SK-N-SH (cell line): ENCODE results near the gene MMP28. TPM values are rescaled to one million over a fixed set of nuclear protein-coding genes. Genes with fewer than 3 reads are reported as not detected.
A peak's percentile ranks its signal among the peaks of the same experiment; 100 is the strongest.

Experiments
- CTCF ChIA-PET: fragments of 300-600, 350-600 bp; formaldehyde crosslinking; extraction: SDS; loops from one replicate; lab custom pipeline; 2021; lab: Yijun Ruan, JAX
- POLR2A ChIA-PET: fragments of 350-600 bp; sonication (Branson Sonifier 250); formaldehyde crosslinking; extraction: SDS; loops from one replicate; lab custom pipeline; 2020; ENCODE audit warnings: antibody characterized with exemption, inconsistent platforms; lab: Yijun Ruan, JAX
- DNase-seq: peaks from one replicate; pipeline ENCODE4 v3.0.0; 2012
- H2AFZ ChIP-seq: fragments of 200-600 bp; sonication (generic); 2 replicates; pipeline ENCODE4 v1.8.1; 2016; ENCODE audit warnings: antibody characterized with exemption, mild to moderate bottlenecking, low read depth
- H3F3A ChIP-seq: fragments of 200-600 bp; sonication (generic); replicated peaks from 2 replicates; pipeline ENCODE3; 2016; ENCODE audit warnings: antibody characterized with exemption, mild to moderate bottlenecking; ENCODE audit not compliant: insufficient read depth
- H3K27ac ChIP-seq, 2 experiments: fragments of 200-500 bp in 1 of 2; fragments of 200-600 bp in 1 of 2; sonication (Bioruptor generic) in 1 of 2; sonication (generic), shearing (Covaris generic) in 1 of 2; 2 replicates each; pipeline versions ENCODE4 v1.5.1 to v1.6.1; 2014 to 2016; ENCODE audit warnings: low read depth in 2 of 2, inconsistent platforms in 1 of 2, low read length in 1 of 2, mild to moderate bottlenecking in 1 of 2, mixed read lengths in 1 of 2
- H3K27me3 ChIP-seq: fragments of 200-600 bp; sonication (generic), shearing (Covaris generic); 2 replicates; pipeline ENCODE4 v1.6.1; 2016; ENCODE audit warnings: mixed run types; ENCODE audit not compliant: insufficient read depth
- H3K36me3 ChIP-seq, 2 experiments: fragments of 200-500 bp in 1 of 2; fragments of 200-600 bp in 1 of 2; sonication (Bioruptor generic) in 1 of 2; sonication (generic) in 1 of 2; replicated peaks in 1 of 2; 2 replicates each; pipeline versions ENCODE3 to v1.5.1; 2014 to 2016; ENCODE audit warnings: low read length in 1 of 2, mild to moderate bottlenecking in 1 of 2; ENCODE audit not compliant: insufficient read depth in 2 of 2, control insufficient read depth in 1 of 2
- H3K4me1 ChIP-seq, 2 experiments: fragments of 200-500 bp in 1 of 2; fragments of 200-600 bp in 1 of 2; sonication (Bioruptor generic) in 1 of 2; sonication (generic), shearing (Covaris generic) in 1 of 2; 2 replicates each; pipeline versions ENCODE4 v1.5.1 to v1.6.1; 2014 to 2016; ENCODE audit warnings: low read depth in 1 of 2, low read length in 1 of 2, mixed run types in 1 of 2; ENCODE audit not compliant: insufficient read depth in 2 of 2, control insufficient read depth in 1 of 2
- H3K4me2 ChIP-seq: fragments of 200-600 bp; sonication (generic), shearing (Covaris generic); 2 replicates; pipeline ENCODE4 v1.6.1; 2017; ENCODE audit warnings: mixed run types
- H3K4me3 ChIP-seq, 2 experiments: fragments of 200-500 bp in 1 of 2; fragments of 200-600 bp in 1 of 2; sonication (Bioruptor generic) in 1 of 2; sonication (generic), shearing (Covaris generic) in 1 of 2; 2 replicates each; pipeline versions ENCODE4 v1.5.1 to v1.8.1; 2014 to 2016; ENCODE audit warnings: low read depth in 2 of 2, inconsistent platforms in 1 of 2, low read length in 1 of 2, mild to moderate bottlenecking in 1 of 2, mixed read lengths in 1 of 2, moderate library complexity in 1 of 2
- H3K79me2 ChIP-seq: fragments of 200-600 bp; sonication (generic); 2 replicates; pipeline ENCODE4 v1.8.1; 2017; ENCODE audit warnings: mild to moderate bottlenecking; ENCODE audit not compliant: insufficient read depth
- H3K9ac ChIP-seq: fragments of 200-600 bp; sonication (generic); 2 replicates; pipeline ENCODE4 v1.6.1; 2017; ENCODE audit warnings: mixed run types
- H3K9me2 ChIP-seq: fragments of 200-600 bp; sonication (generic); 2 replicates; pipeline ENCODE4 v1.6.1; 2017; ENCODE audit warnings: mixed run types
- H3K9me3 ChIP-seq: fragments of 200-600 bp; sonication (generic); 2 replicates; pipeline ENCODE4 v1.6.1; 2017; ENCODE audit warnings: mixed run types, mild to moderate bottlenecking, moderate library complexity
- H4K20me1 ChIP-seq: fragments of 200-600 bp; sonication (generic); 2 replicates; pipeline ENCODE4 v1.6.1; 2017; ENCODE audit warnings: mild to moderate bottlenecking, mixed run types; ENCODE audit not compliant: insufficient read depth
- CHD2 ChIP-seq: fragments of 150-350 bp; IDR thresholded peaks from 2 replicates; pipeline ENCODE4 v1.6.1; 2018; ENCODE audit warnings: low read length; ENCODE audit not compliant: partially characterized antibody
- ELF1 ChIP-seq: IDR thresholded peaks from 2 replicates; pipeline ENCODE4 v1.4.0; 2012
- EP300 ChIP-seq, 2 experiments: IDR thresholded peaks; 2 replicates each; pipeline versions ENCODE4 v1.4.0 to v1.6.1; 2012; ENCODE audit warnings: borderline replicate concordance in 1 of 2, low read depth in 1 of 2, low read length in 1 of 2
- GATA2 ChIP-seq: sonication (generic); formaldehyde crosslinking; IDR thresholded peaks from 2 replicates; pipeline ENCODE4 v1.5.0; 2020; ENCODE audit warnings: mild to moderate bottlenecking, missing genetic modification reagents
- JUND ChIP-seq: IDR thresholded peaks from 2 replicates; pipeline ENCODE4 v1.4.0; 2012
- MXI1 ChIP-seq: IDR thresholded peaks from 2 replicates; pipeline ENCODE4 v1.6.1; 2012; ENCODE audit warnings: mild to moderate bottlenecking, low read depth, low read length, improper control_type of control experiment
- NFIC ChIP-seq: IDR thresholded peaks from 2 replicates; pipeline ENCODE4 v1.4.0; 2012; ENCODE audit warnings: borderline replicate concordance
- NRF1 ChIP-seq: IDR thresholded peaks from 2 replicates; pipeline ENCODE4 v1.6.1; 2012; ENCODE audit warnings: low read depth, mild to moderate bottlenecking, low read length
- PBX3 ChIP-seq: IDR thresholded peaks from 2 replicates; pipeline ENCODE4; 2012
- POLR2AphosphoS5 ChIP-seq: IDR thresholded peaks from 2 replicates; pipeline ENCODE4 v1.6.1; 2012; ENCODE audit warnings: low read depth, low read length
- RAD21 ChIP-seq: IDR thresholded peaks from 2 replicates; pipeline ENCODE4 v1.6.1; 2012; ENCODE audit warnings: mild to moderate bottlenecking, low read length
- RCOR1 ChIP-seq: fragments of 150-350 bp; IDR thresholded peaks from 2 replicates; pipeline ENCODE4 v1.6.1; 2017; ENCODE audit warnings: antibody characterized with exemption, low read length
- REST ChIP-seq: IDR thresholded peaks from 2 replicates; pipeline ENCODE4 v1.6.1; 2012; ENCODE audit warnings: mild to moderate bottlenecking, low read depth, low read length, moderate library complexity
- RXRA ChIP-seq: IDR thresholded peaks from 2 replicates; pipeline ENCODE4 v1.4.0; 2012; ENCODE audit warnings: low read depth, mild to moderate bottlenecking, borderline replicate concordance
- SMC3 ChIP-seq: IDR thresholded peaks from 2 replicates; pipeline ENCODE4 v1.6.1; 2012; ENCODE audit warnings: low read depth, low read length, improper control_type of control experiment
- YY1 ChIP-seq: IDR thresholded peaks from 2 replicates; pipeline ENCODE4 v1.4.0; 2012; ENCODE audit warnings: low read depth, mild to moderate bottlenecking
- WGBS: methylation state at CpG from one replicate; pipeline ENCODE4 v1.1.6; 2017; ENCODE audit warnings: low lambda C conversion rate; 5-methylcytosine and 5-hydroxymethylcytosine counted together
- polyA plus RNA-seq, 3 experiments: library from polyadenylated mRNA; depleted of rRNA; stranded (reverse); fragments of >200 nt; gene quantifications; 2 replicates each; pipeline ENCODE4 v1.2.3, GENCODE V29; 2012
- TF ChIP-seq, protein P1 (sequence below): IDR thresholded peaks from 2 replicates; pipeline ENCODE4 v1.4.0; 2012; ENCODE audit warnings: low read depth, borderline replicate concordance
- TF ChIP-seq, protein P2 (sequence below): fragments of 150-350 bp; IDR thresholded peaks from 2 replicates; pipeline ENCODE4 v1.6.1; 2017; ENCODE audit warnings: antibody characterized with exemption, low read length, low read depth, borderline replicate concordance

Gene MMP28
- polyA plus RNA-seq, 1 of the 3 experiments (the other 2 are of a cell fraction), result 0.33 TPM

DNA sequence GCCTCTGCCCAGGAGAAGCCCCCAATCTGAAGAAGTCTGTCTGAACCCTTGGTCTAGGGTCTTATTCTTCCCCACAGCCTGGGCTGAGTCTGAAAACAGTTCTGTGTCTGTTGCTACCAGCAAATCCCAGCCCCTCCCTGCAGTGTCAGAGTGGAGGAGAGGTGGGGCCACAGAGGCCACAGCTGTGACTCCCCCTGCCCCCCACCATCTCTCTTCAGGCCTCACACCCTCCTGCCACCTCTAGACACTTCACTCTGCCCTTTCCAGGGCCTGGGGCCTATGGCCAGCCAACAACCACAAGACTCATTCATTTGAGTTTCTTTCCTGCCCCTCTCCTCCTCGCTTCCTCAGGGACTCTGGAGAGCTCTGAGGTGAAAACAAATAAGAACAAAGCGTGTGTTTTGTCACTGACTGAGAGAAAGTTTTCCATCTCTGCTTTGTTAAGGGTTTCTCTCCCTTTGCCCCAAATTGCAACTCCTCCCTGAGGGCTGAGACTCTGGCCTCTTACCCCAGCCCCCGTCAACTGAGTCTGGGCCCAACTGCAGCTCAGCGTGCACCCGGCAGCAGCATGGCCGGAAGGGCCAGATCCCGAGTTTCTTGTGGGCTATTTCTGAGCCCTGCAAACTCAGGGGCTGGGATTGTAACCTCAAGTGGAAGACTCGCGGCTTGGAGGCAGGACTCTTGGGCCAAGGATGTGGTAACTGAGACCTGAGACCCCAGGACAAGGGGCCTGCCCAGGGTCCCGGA, 21.6 kb downstream of the MMP28 start:
- no peaks in the 10 kb centered on the region for H3K36me3 ChIP-seq
- no peak for DNase-seq
- no peaks in the 10 kb centered on the region for H3K9me2 ChIP-seq
- H3K4me2 ChIP-seq, result no peak overlapping the region
- ChIA-PET POLR2A (interaction anchor here (1.0 kb wide), 1 partner anchor 26 kb away, joined by 3 read pairs; no protein-coding TSS in a partner anchor), CTCF (interaction anchor here (0.9 to 31.2 kb wide), 8 partner anchors 8 to 34 kb away, joined by 3 to 809 read pairs (median 6); partner anchors contain the start of gene TAF15)
- H3K79me2 ChIP-seq, result no peaks in the 10 kb centered on the region
- no peaks in the 10 kb centered on the region for H3F3A ChIP-seq
- no peak overlapping the region for H3K9ac ChIP-seq
- no peaks in the 10 kb centered on the region for H3K27me3 ChIP-seq
- no peaks in the 10 kb centered on the region for H3K9me3 ChIP-seq
- TF ChIP-seq GATA2 (no peak), NRF1 (no peak)
- peak overlapping the region in 1 of 2 experiments; percentile 80; a peak in 2 of 4 replicates for H3K27ac ChIP-seq
- peaks cover 0 to 26% of the 10 kb centered on the region in 2 experiments; a peak in 1 of 4 replicates for H3K4me1 ChIP-seq
- no peak overlapping the region for H3K4me3 ChIP-seq
- no peak overlapping the region for H2AFZ ChIP-seq
- H4K20me1 ChIP-seq, result no peaks in the 10 kb centered on the region
- WGBS, result 71% methylated on average over 5 of the region's 10 CpGs

DNA sequence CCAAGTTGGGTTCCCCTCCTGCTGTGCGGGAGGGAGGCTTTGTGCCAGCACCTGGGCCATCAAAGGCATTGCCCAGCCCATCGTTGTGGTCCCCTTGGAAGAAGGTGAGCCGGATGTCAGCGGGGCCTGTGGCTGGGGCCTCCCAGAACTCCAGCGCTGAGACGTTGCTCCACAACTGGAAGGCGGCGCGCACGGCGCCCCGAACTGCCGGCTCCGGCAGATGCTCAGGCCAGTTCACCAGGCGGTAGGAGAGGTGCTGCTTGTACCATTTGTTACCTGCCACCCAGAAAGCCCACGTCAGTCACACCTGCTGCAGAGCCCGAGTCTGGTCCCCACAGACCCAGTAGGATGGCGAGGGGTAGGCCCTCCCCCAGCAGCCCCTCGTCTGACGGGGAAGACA, 22.3 kb downstream of the MMP28 start:
- H3F3A ChIP-seq, result no peaks in the 10 kb centered on the region
- peak overlapping the region in 1 of 2 experiments; percentile 48; a peak in 1 of 4 replicates for H3K27ac ChIP-seq
- H3K4me2 ChIP-seq, result no peak overlapping the region
- no peak overlapping the region for H3K4me3 ChIP-seq
- DNase-seq, result no peak
- no peaks in the 10 kb centered on the region for H3K9me3 ChIP-seq
- H3K27me3 ChIP-seq, result no peaks in the 10 kb centered on the region
- ChIA-PET POLR2A (no interaction called here), CTCF (interaction anchor here (1.4 to 31.2 kb wide), 4 partner anchors 8 to 35 kb away, joined by 3 to 809 read pairs (median 104); partner anchors contain the start of gene TAF15)
- peaks cover 0 to 25% of the 10 kb centered on the region in 2 experiments; a peak in 1 of 4 replicates for H3K4me1 ChIP-seq
- H3K36me3 ChIP-seq, result no peaks in the 10 kb centered on the region
- no peaks in the 10 kb centered on the region for H3K79me2 ChIP-seq
- WGBS, result 76% methylated on average over 6 of the region's 20 CpGs
- TF ChIP-seq YY1 (no peak), RXRA (no peak), CHD2 (no peak), RCOR1 (no peak), POLR2AphosphoS5 (no peak), REST (no peak), NFIC (no peak), PBX3 (no peak), NRF1 (no peak), RAD21 (no peak), MXI1 (no peak), SMC3 (no peak), ELF1 (no peak), JUND (no peak), EP300 (IDR thresholded peaks at IDR 0.05; ENCODE audit: borderline replicate concordance in 1 of 2, low read depth in 1 of 2, low read length in 1 of 2) (no peak)
- TF ChIP-seq, protein P1, sequence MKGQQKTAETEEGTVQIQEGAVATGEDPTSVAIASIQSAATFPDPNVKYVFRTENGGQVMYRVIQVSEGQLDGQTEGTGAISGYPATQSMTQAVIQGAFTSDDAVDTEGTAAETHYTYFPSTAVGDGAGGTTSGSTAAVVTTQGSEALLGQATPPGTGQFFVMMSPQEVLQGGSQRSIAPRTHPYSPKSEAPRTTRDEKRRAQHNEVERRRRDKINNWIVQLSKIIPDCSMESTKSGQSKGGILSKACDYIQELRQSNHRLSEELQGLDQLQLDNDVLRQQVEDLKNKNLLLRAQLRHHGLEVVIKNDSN, result no peak
- TF ChIP-seq, protein P2, sequence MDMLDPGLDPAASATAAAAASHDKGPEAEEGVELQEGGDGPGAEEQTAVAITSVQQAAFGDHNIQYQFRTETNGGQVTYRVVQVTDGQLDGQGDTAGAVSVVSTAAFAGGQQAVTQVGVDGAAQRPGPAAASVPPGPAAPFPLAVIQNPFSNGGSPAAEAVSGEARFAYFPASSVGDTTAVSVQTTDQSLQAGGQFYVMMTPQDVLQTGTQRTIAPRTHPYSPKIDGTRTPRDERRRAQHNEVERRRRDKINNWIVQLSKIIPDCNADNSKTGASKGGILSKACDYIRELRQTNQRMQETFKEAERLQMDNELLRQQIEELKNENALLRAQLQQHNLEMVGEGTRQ, result no peak
- no peaks in the 10 kb centered on the region for H3K9me2 ChIP-seq
- H4K20me1 ChIP-seq, result no peaks in the 10 kb centered on the region
- H3K9ac ChIP-seq, result no peak overlapping the region
- no peak overlapping the region for H2AFZ ChIP-seq
